GM21447 (cell line): ENCODE data around the gene IFIT5.
"Not testable (repeated sequence)": the region's sequence is repeated elsewhere in the genome, so short reads cannot be mapped to it uniquely, and the experiment has no call there.

Source experiments
- ATAC-seq: cut with Tn5 transposase; IDR thresholded peaks from one replicate; pipeline ENCODE4 v1.9.1; 2021; ENCODE audit not compliant: unreplicated experiment

The IFIT5 gene

GRCh38 chr10:89414146-89414878 is at the start of gene IFIT5:
IFIT5 (plus strand) TSS chr10:89414568; CDS start chr10:89414799, 231 bp downstream.
- peak; percentile 79 for ATAC-seq

- ATAC-seq, result peak; percentile 80
These were observed 46.8 kb upstream of the IFIT5 start for GRCh38 chr10:89367529-89367928.

GRCh38 chr10:89368129-89368528 is 46.2 kb upstream of the IFIT5 start:
- no peak for ATAC-seq

GRCh38 chr10:89369156-89370105 is 44.9 kb upstream of the IFIT5 start:
- ATAC-seq, result no peak

- no peak for ATAC-seq
These were observed 43.3 kb upstream of the IFIT5 start for GRCh38 chr10:89371079-89371478.

GRCh38 chr10:89371987-89372386 is 42.4 kb upstream of the IFIT5 start:
- ATAC-seq, result no peak

- ATAC-seq, result no peak
These were observed 40.3 kb upstream of the IFIT5 start for GRCh38 chr10:89373916-89374711.

GRCh38 chr10:89374713-89375141 is 39.6 kb upstream of the IFIT5 start:
- no peak for ATAC-seq

GRCh38 chr10:89377705-89378637 is 36.4 kb upstream of the IFIT5 start, which contains the start of gene IFIT1B:
IFIT1B (plus strand) TSS chr10:89378056; CDS start chr10:89378136, 80 bp downstream.
- ATAC-seq, result no peak

GRCh38 chr10:89379103-89379502 is 35.3 kb upstream of the IFIT5 start:
- no peak for ATAC-seq

- ATAC-seq, result no peak
These were observed 31.6 kb upstream of the IFIT5 start for GRCh38 chr10:89382757-89383156.

GRCh38 chr10:89384474-89385340 is 29.7 kb upstream of the IFIT5 start:
- ATAC-seq, result no peak

GRCh38 chr10:89388806-89389205 is 25.6 kb upstream of the IFIT5 start:
- ATAC-seq, result no peak

GRCh38 chr10:89389254-89389653 is 25.1 kb upstream of the IFIT5 start:
- no peak for ATAC-seq

GRCh38 chr10:89390476-89391225 is 23.7 kb upstream of the IFIT5 start:
- no peak for ATAC-seq

GRCh38 chr10:89391226-89391576 is 23.2 kb upstream of the IFIT5 start:
- ATAC-seq, result not testable (repeated sequence)

- peak; percentile 83 for ATAC-seq
These were observed 22.2 kb upstream of the IFIT5 start, which contains the start of gene IFIT1 for GRCh38 chr10:89391907-89392756. IFIT1 (plus strand) TSS chr10:89392623; CDS start chr10:89392713, 90 bp downstream.
